ENCODE data around the gene NT5DC3.

GRCh38 chr12:103802586-103802886 is 38.5 kb downstream of the NT5DC3 start:
- TF ChIP-seq POLR2A (IDR thresholded peaks at IDR 0.05) (no peak), EP300 (IDR thresholded peaks at IDR 0.05) (no peak)
